GM12875 (cell line): Measurements from ENCODE around the gene FAM32A.

Experiments
- H3K4me3 ChIP-seq: one replicate; pipeline ENCODE4 v1.5.1; 2011; ENCODE audit warnings: low read depth, low read length, control low read depth
- TF ChIP-seq, protein P1 (sequence below): IDR thresholded peaks from 2 replicates; pipeline ENCODE4 v1.5.1; 2011; ENCODE audit warnings: low read depth, mild to moderate bottlenecking, control low read depth, inconsistent platforms, low read length, moderate library complexity, borderline replicate concordance; ENCODE audit not compliant: insufficient read depth

The FAM32A gene

DNA sequence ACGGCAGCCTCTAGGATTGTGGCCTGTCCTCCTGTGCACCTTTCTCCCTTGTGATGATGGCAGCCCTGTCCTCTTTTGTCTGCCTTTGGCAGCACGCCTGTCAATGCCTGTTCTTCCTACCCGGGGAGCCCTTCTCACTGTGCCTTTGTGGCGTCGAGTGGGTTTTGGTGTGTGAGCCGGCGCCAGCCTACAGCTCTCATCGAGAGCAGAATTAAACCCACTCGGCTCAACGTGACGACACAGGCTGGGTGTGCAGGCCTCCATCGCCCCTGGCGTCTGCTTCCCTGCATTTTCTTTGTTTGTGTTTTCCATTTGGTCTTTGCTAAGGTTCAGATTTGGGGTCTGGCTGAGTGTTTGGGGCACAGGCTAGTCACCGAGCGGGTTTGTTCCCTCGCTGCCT is 46.9 kb downstream of the FAM32A start:
- no peak overlapping the region for H3K4me3 ChIP-seq
- TF ChIP-seq, protein P1, sequence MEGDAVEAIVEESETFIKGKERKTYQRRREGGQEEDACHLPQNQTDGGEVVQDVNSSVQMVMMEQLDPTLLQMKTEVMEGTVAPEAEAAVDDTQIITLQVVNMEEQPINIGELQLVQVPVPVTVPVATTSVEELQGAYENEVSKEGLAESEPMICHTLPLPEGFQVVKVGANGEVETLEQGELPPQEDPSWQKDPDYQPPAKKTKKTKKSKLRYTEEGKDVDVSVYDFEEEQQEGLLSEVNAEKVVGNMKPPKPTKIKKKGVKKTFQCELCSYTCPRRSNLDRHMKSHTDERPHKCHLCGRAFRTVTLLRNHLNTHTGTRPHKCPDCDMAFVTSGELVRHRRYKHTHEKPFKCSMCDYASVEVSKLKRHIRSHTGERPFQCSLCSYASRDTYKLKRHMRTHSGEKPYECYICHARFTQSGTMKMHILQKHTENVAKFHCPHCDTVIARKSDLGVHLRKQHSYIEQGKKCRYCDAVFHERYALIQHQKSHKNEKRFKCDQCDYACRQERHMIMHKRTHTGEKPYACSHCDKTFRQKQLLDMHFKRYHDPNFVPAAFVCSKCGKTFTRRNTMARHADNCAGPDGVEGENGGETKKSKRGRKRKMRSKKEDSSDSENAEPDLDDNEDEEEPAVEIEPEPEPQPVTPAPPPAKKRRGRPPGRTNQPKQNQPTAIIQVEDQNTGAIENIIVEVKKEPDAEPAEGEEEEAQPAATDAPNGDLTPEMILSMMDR: no peak

DNA sequence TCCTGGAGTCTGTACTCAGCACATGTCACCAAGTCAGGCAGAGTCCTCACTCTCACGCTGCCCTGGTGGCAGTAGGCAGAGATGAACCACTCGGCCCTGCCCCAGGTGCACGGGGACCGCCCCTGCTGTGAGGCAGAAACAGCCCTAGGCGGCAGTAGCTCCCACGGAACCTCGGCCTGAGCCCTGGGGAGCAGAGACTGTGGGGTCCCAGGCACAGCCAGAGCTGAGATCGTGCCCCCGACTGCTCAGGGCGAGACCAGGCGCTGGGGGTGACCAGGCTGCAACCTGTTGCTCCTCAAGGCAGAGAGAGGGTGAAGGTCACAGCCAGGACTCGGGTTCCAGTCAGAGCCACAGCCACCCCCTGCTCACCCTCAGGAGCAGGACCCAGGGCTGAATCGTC is 47.4 kb downstream of the FAM32A start:
- TF ChIP-seq, protein P1: no peak
- no peak overlapping the region for H3K4me3 ChIP-seq

DNA sequence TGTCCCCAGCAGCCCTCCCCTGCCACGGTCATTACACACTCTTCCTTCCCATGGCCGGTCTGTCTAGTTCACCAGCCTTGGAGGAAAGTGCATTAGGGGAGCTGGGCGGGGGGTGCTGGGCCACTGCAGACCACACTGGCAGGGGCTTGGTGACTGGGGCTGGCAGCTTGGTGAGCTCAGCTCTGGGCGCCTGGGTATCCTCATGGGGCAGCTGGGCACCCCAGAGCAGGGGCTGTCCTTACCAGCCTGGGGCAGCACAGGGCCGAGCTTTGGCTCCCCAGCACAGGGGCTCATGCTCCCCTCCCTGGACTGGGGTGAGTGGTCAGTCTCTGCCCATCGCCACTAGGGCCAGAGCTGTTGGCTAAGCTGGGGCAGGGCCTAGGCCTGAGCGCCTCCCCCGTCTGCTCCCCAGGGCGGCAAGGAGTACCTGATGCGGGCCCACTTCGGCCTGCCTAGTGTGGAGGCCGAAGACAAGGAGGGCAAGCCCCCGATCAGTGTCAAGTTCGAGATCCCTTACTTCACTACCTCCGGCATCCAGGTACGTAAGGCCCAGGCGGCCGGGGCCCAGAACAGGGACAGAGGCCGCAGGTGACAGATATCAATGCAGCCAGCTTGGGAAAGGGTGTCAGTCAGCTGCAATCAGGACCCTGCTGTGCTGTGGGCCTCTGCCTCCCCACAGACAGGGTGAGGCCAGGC is 48.0 kb downstream of the FAM32A start:
- H3K4me3 ChIP-seq: no peak overlapping the region
- TF ChIP-seq, protein P1: no peak

DNA sequence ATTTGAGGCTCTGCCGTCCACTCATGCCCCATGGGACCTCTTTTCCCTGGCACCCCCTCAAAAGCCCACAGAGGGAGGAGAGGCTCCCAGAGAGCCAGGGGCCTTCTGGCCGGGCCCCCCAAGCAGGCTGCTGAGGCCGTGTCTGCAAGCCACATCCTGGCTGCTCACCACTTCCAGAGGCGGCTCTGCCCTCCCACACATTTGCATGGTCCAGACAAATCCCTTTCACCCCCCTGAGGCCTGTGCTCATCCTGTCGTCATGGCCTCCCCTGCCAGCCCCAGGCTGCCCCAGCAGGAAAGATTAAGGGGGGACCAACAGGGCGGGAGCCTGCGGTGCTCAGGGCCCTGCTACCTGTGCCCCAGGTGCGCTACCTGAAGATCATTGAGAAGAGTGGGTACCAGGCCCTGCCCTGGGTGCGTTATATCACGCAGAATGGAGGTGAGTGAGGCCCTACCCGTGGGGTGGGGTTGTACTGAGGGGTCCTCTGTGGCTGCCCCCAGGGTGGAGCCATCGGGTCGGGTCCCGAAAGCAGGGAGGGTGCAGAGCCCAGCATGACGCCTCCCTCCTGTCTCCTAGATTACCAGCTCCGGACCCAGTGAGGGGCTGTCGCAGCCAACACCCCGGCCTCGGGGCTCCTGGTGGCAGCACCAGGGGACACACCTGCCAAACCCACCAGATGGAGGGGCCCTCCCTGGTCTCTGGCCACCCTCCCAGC is 48.8 kb downstream of the FAM32A start:
- H3K4me3 ChIP-seq: no peak overlapping the region
- TF ChIP-seq, protein P1: no peak

DNA sequence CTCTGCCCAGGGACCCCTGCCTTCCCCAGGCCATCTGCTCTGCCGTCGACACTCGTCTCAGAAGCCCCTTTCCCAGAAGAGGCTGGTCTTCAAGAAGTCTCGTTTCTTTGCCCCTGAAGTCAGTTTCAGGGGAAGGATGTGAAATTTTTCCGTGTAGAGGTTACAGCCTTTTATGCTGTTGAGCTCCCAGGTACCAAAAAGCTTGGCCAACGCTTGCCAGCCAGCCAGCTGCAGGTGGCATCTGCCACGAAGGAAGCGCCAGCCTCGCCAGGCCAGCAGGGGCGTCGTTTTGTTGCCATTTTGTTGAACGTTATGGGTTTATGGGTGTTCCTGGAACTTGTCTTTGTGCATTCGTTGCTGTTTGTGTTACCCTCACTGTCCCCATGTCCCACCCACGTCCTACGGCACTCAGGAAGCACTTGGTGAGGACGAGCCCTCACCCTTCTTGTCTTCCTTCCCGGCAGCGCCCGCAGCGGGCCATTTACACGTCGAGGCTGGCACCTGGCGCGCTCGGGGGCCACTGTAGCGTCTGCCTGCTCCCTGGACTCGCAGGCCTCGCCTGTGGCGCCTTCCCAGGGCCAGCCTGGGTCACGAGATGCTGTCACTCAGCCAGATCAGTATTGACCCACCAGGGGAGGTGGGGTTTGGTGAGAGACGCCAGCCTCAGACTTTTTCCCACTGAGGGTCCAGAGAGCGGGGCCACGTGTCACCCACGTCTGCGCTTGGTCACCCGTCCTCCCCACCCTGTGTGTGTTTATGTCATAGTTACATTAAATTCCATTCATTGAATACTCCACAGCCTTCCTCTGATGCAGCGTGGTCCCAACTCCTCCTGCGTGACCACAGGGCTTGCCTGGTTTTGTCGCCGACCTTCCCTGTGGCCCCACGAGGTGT is 49.6 kb downstream of the FAM32A start:
- H3K4me3 ChIP-seq: no peak overlapping the region
- TF ChIP-seq, protein P1: no peak

DNA sequence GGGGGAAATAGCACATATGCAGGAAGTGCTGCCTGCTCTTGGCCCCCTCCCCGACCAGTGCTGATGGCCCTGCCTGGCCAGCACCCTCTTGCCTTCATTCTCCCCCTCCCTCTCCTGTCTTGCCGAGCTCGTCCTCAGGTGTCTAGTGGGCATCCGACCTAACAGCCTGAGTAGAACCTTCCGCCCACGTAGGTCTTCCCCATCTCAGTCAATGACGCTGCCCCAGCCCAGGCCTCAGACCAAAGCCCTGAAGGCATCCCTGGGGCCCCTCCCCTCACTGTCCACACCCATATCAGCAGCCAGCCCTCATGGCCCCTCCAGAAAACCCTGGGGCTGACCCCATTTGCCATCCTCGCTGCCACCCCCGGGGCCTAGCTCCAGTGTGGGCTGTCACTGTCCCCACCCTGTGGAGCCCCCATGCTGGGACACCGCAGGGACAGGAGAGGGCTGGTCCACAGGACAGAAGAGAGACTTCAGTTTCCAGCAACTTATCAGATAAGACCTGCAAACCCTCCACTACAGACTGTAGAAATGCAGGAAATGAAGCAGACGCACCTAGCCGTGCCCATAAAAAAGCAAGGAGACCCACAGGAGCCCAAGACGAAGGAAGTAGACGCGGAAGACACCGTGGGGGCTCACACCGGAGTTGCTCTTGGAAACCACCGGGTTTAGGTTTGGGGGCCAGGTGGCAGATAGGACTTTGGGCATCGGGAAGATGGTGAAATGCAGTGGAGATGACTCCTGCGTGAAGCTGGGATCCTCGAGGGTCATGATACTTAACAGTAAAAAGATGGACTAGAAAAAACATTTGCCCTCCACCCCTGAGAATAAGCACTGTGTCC is 50.8 kb downstream of the FAM32A start:
- TF ChIP-seq, protein P1: no peak
- H3K4me3 ChIP-seq: no peak overlapping the region
